Measurements from ENCODE around the gene ETV3.

Gene ETV3

DNA sequence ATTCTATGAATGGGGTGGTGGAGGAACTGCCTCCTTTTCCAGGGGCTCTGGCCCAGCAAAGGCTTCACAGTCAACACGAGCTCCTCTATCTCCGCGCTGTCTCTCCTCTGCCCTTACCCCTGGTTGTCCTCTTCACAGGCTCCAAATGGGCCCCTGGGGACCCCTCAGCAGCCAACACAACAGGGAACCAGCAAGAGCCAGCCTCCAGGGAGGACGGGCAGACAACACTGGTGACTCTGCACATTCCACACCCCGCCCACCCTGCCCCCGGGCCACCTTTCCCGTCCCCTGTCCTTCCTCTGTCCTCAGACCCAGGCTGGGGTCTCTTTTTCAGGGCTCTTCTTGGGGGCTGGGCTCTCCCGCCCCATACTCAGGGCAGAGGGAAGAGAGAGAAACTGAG lies 17.5 kb upstream of the ETV3 start:
- Histone ChIP-seq H3K9me3 (no peaks in the 10 kb centered on the region), H3K27ac (no peak overlapping the region), H3K36me3 (no peaks in the 10 kb centered on the region), H3K4me1 (ENCODE audit: control insufficient read depth in 1 of 2, insufficient read depth in 1 of 2, low read depth in 1 of 2, low read length in 1 of 2) (peaks cover 0 to 6% of the 10 kb centered on the region in 2 experiments), H3K27me3 (peaks cover 10% of the 10 kb centered on the region), H3K4me3 (ENCODE audit: low read depth in 1 of 2, low read length in 1 of 2) (no peak overlapping the region)
- TF ChIP-seq, protein P1, sequence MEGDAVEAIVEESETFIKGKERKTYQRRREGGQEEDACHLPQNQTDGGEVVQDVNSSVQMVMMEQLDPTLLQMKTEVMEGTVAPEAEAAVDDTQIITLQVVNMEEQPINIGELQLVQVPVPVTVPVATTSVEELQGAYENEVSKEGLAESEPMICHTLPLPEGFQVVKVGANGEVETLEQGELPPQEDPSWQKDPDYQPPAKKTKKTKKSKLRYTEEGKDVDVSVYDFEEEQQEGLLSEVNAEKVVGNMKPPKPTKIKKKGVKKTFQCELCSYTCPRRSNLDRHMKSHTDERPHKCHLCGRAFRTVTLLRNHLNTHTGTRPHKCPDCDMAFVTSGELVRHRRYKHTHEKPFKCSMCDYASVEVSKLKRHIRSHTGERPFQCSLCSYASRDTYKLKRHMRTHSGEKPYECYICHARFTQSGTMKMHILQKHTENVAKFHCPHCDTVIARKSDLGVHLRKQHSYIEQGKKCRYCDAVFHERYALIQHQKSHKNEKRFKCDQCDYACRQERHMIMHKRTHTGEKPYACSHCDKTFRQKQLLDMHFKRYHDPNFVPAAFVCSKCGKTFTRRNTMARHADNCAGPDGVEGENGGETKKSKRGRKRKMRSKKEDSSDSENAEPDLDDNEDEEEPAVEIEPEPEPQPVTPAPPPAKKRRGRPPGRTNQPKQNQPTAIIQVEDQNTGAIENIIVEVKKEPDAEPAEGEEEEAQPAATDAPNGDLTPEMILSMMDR (IDR thresholded peaks at IDR 0.05) = no peak

DNA sequence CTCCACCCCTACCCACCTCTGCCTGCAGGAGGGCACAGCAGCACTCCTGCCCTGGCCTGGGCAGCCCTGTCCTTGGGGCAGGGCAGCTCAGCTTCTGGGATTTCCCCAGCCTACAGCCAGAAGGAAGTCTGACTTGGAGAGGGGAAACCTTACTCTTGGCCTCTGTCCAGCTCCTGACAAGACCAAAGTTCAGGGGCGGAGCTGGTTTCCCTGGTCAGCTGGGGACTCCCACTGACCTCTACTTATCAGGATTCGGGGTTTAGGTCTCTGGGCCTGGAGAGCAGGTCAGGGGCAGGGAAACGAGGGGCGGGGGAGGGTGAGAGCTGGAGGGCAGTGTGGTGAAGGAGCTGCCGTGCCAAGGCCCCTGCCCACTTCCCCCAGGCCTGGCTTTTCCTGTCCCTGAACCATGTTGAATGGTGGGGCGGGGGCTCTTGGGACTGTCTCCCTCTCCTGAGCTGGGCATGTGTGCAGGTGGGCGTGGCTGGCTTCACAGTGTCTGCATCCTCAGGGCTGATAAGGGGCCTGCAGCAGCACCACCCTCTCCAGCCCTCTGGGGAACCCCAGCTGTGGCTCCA lies 16.8 kb upstream of the ETV3 start:
- H3K4me3 ChIP-seq (ENCODE audit: low read depth in 1 of 2, low read length in 1 of 2) = no peak overlapping the region
- no peaks in the 10 kb centered on the region for H3K9me3 ChIP-seq
- TF ChIP-seq, protein P1 (IDR thresholded peaks at IDR 0.05) = no peak
- peaks cover 0 to 6% of the 10 kb centered on the region in 2 experiments for H3K4me1 ChIP-seq (ENCODE audit: control insufficient read depth in 1 of 2, insufficient read depth in 1 of 2, low read depth in 1 of 2, low read length in 1 of 2)
- H3K36me3 ChIP-seq = no peaks in the 10 kb centered on the region
- no peak overlapping the region for H3K27ac ChIP-seq
- H3K27me3 ChIP-seq = peaks cover 10% of the 10 kb centered on the region

DNA sequence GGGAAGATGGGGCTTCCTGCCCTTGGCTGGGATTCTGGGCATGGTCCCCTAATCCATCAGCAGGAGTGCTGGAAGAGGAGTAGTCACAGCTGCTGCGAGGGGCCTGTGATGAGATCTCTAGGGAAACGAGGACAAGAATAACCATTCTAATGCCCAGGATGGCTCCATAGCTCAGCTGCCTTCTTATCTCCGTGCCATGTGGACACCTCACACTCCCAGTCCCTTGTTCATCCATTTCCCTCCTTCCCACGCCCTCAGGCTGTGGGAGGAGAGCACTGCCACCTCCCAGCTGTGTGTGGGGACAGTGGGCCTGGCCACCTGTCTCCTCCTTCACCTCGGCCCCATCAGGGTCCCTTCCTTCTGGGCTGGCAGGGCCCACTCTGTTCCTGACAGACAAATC lies 16.1 kb upstream of the ETV3 start:
- no peaks in the 10 kb centered on the region for H3K9me3 ChIP-seq
- no peak overlapping the region for H3K27ac ChIP-seq
- TF ChIP-seq, protein P1 (IDR thresholded peaks at IDR 0.05) = no peak
- peaks cover 0 to 6% of the 10 kb centered on the region in 2 experiments for H3K4me1 ChIP-seq (ENCODE audit: control insufficient read depth in 1 of 2, insufficient read depth in 1 of 2, low read depth in 1 of 2, low read length in 1 of 2)
- H3K4me3 ChIP-seq (ENCODE audit: low read depth in 1 of 2, low read length in 1 of 2) = no peak overlapping the region
- H3K36me3 ChIP-seq = no peaks in the 10 kb centered on the region
- H3K27me3 ChIP-seq = peaks cover 10% of the 10 kb centered on the region

DNA sequence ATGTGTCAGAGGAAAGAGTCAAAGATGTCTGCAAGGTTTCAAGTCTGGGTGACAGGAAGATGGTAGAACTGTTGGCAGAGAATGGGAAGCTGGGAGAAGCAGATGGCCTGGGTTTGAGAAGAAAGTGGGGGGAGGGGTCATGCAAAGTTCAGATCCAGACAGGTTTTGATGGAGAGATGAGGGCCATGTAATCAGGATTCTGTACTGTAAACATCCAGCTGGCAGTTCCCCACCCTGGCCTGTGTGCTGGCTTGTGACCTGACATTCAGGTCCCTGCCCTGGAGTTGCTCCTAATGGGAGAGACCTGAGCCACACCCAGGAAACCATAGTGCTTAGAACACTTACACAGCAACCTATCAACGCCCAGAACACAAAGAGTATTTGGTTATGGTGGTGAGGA lies 15.6 kb upstream of the ETV3 start:
- Histone ChIP-seq H3K9me3 (no peaks in the 10 kb centered on the region), H3K4me1 (ENCODE audit: control insufficient read depth in 1 of 2, insufficient read depth in 1 of 2, low read depth in 1 of 2, low read length in 1 of 2) (peaks cover 0 to 6% of the 10 kb centered on the region in 2 experiments), H3K4me3 (ENCODE audit: low read depth in 1 of 2, low read length in 1 of 2) (no peak overlapping the region), H3K27ac (no peak overlapping the region), H3K27me3 (peaks cover 10% of the 10 kb centered on the region), H3K36me3 (no peaks in the 10 kb centered on the region)
- TF ChIP-seq, protein P1 (IDR thresholded peaks at IDR 0.05) = no peak

DNA sequence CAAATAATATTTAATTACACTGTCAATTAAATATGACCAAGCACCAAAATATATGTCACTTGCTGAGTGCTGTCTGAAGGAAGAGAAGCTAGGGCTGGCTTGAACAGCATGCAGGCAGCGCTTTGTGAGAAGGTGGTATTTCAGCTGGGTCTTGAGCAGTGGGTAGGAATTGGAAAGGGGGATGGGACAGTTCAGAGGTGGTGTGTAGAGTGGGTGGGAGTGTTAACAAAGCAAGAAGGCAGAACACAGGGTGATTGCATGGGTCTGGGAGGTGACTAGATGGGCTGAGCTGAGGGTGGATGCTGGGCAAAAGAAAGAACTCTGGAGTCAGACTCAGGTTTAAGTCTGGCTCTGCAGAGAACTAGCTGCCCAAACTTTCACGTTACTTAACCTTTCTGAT lies 14.3 kb upstream of the ETV3 start:
- Histone ChIP-seq H3K27ac (no peak overlapping the region), H3K36me3 (no peaks in the 10 kb centered on the region), H3K4me3 (ENCODE audit: low read depth in 1 of 2, low read length in 1 of 2) (no peak overlapping the region), H3K9me3 (no peaks in the 10 kb centered on the region), H3K4me1 (ENCODE audit: control insufficient read depth in 1 of 2, insufficient read depth in 1 of 2, low read depth in 1 of 2, low read length in 1 of 2) (peaks cover 0 to 6% of the 10 kb centered on the region in 2 experiments), H3K27me3 (peaks cover 10% of the 10 kb centered on the region)
- TF ChIP-seq, protein P1 (IDR thresholded peaks at IDR 0.05) = no peak

Measured in neutrophil (primary cell).